HG03135 (cell line): ENCODE results near the gene RBMS1.

ENCODE experiments used
- ATAC-seq: cut with Tn5 transposase; IDR thresholded peaks from one replicate; pipeline ENCODE4 v1.9.1; 2021; ENCODE audit warnings: mild to moderate bottlenecking, moderate library complexity; ENCODE audit not compliant: unreplicated experiment

Gene RBMS1

DNA sequence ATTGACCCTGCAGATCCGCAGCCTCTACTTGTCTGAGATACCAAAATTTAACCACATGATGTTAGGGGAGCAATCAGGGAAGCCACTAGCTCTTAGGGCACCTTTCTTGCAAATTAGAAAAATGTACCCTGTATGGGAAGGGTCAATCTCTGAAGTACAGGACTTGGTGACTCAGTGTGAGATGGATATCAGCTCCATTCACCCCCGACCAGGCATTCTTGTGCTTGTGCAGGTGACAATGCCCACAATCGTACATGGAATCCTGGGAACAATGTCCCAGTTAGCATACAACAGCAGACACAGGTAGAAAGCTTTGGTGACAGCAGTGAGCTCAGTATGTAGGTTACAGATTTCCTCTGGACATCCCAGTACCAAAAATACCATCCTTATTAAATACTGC is 155.9 kb downstream of the RBMS1 start:
- ATAC-seq, result no peak

DNA sequence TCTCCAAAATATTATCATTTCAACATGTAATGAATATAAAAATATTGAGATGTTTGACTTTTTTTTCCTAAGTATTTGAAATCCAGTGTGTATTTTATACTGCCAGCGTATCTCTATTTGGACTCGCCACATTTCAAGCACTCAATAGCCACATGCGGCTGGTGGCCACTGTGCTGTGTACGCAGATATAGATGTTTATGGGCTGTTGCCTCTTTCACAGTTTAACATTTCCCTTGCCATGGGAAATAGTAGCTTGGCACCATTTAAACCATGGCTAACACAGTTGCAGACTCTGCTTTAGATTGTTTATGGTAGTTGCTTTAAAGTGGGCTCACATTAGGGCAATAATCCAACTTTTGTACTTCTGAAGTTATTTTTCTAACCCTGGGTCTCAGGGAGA is 157.0 kb downstream of the RBMS1 start:
- ATAC-seq, result no peak

DNA sequence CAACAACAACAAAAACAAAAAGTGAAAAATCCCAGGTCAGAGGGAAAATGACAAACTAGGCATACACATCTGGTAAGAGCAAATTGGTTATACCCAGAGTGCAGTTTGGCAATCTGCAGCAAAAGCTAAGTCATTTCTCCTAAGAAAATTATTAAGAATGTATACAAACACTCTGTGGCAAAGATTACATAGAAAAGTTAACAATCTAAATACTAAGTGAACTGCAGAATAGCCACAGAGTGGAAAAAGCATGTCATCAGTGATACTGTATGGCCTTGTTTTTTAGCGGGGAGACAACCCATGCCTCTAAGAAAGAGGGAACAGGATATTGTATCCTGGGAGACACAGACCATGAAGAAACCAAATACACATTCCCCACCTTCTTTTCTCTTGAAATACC is 157.5 kb downstream of the RBMS1 start:
- ATAC-seq, result no peak

DNA sequence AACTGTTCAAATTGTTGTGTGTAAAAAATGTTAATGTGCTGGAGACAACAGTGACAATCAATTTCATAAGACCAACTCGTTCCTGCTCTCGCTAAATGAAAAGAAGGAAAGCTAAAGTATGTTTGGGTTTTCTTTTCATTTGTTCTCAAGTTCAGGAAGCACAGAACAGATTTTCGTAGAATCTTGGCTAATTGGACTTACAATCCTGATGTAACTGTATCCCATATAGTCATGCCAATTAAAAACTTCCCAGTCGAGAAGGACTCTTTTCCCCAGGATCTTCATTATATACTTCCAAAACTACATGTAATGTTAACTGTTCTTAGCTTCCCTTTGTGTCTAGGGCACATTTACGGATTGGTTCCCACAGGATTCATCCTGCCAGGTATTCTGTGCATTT is 158.2 kb downstream of the RBMS1 start:
- ATAC-seq, result no peak

DNA sequence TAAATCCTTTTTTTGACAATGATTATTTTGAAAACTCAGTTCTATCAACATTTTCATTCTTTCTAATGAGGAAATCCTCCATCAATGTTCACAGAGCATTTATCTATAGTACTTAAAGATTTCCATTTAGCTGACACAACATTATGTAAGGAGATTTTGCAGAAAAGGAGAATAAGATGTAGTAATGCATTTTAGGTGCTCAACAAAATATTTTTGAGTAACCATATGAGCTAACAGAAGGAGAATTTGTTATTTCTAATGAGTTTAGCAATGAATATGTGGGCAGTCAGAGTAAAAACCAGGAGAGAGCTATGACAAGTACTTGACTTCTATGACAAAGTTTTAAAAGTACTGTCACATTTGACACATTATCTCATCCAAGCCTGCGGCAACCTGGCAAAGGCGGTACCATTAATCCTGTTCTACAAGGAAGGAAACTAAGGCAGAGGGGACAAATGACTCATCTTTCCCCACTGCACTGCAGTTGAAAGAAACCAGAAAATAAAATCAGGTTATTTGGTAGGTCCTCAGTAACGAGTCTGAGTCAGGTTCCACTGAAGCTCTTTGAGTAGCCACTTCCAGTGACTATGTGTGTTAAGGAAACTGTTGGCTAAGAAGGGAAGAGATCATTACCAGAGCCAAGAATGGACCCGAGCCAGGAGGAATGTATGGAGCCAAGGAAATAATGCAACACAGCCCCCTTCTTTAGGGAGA is 159.4 kb downstream of the RBMS1 start:
- no peak for ATAC-seq

DNA sequence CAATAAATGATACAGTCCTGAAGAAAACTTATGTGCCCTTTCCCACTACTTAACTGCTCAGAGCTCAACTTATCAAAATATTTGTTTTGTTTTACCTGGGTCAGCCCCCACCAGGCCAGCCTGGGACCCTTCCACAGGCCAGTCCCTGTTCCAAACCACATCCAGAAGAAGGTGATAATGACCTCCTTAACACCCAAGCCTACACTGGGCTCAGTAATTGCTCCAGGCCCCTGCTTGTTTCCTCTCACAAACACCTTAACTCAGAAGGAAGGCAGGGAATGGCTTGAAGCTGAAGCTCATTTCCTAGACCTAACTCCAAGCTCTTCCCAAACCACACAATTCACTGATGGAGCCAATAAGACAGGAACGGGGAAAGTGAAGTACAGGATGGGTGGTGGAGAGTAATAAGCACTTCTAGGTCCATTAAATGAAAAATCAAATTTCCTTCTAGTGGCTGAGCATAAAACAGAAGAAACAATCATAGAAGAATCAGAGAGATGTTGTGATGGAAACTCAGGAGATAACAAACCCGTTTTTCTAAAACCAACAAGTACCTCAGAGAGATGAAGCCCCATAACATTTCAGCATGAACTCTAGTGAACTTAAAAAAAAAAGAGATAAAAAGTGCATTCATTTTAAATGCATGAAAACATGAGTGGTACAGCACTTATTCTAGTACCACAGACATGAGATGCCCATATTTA is 160.1 kb downstream of the RBMS1 start:
- ATAC-seq, result no peak

DNA sequence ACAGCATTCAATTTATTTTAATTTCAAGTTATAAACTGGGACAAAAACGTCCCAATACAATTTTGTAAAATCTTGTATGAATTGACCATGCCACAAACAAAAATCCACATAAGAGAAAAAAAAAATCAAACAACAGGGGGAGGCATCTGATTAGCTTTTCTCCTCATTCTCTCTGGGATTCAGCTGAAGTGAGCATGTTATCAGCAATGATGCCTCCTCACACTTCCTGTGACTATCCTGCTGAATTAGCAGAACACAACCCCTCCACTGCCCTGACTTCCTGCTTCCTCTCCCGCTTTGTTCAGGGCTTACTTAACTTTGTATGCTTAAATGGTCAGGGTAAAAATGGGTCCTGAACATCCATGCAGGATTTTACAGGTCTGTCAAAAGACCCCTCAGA is 161.3 kb downstream of the RBMS1 start:
- no peak for ATAC-seq

DNA sequence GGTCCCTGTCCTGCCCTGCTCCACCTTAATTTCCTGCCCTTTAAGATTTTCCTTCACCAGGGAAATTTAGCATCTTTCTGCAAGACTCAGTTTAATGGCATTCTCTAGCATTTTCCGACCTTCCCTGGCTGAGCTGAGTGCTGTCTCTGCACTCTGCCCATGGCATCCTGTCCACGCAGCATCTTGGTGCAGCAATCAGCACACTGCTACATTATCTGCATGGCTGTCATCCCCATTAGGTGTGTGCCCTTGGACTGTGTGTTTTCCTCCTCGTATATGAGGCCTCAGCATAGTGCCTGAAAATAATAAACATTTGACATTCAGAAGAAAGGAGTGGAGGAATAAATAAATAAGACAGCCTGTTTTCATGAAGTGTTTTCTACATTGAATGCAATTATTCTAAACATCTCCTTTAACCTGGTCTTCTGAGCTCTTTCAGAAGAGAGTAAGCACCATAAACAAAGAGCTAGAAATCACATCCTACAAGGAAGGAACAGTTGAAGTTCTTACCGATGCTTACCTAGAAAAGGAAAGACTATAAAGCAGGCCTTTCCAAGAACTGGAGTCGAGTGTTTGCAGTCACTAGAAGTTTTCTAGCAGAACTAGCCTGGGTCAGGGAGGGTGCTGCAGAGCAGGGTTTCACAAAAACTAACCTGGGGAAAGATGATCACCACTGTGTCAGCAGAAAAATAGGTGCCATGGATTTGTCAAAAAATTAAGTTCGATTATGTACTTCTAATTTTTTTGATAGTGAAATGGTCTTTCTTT is 162.2 kb downstream of the RBMS1 start:
- no peak for ATAC-seq

DNA sequence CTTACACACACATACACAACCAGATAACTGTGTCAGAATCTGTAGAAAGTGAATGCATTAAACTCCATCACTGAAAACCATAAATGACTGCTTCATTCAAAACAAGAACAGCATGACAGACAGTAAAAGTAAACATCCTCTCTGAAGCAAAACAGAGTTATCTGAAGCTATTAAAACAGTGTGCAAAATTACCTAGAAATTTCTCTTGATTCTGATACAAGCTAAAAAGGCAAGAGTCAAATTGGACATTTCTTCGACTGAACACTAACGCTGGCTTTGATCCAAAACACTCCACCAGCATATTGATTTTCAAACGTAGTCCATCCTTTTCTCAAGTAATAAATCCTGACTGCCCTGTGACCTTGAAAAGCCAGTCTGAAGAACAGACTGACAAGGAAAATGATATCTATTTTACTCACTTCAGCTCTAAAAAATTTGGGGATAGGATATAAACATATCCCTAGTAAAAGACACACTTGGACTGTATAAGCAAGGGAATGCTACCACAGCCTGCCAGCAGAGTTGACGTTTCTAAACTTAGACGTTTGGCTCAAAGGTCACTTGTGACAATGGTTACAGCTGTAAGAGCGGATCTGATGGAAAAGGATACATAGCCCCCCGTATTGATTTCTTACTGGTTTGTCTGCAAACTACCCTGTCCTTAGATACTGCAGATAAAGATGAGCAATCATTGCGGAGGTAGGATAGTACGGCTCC is 164.6 kb downstream of the RBMS1 start:
- ATAC-seq, result no peak

DNA sequence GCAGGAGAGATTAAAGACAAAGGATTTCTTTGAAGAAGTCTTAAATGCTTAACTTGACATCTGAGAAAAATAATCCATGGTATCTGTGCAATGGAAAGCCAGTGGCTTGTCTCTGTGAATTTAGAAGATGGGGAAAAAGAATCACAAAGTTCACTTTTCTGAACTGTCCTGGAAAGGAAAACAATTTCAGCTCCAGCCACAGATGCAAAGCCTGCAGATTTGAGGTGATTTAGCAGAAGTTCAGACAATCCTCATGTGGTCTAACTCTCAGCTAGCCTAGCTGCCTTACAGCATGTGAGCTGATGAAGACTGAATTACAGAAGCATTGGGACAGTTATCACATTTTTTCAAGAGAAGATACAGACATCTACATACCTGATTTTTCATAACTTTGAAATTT is 166.8 kb downstream of the RBMS1 start:
- ATAC-seq, result no peak

DNA sequence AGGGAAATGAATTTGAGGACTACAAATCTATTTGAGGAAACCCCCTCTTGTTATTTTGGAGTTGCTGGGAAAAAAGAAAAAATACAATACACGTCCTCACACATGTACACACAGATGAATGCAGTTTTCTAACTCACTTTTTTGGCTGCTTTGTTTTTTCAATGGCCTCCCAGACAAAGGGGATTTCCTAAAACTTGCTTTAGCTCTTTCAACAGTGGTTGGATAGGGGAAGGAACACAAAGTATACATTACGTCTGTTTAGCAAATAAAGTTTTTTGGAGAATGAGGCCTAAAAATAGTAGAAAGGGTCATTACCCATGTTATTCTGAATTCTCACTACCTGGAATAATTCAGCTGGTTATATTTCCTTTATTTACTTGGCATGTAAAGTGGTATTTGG is 168.2 kb downstream of the RBMS1 start:
- ATAC-seq, result no peak

DNA sequence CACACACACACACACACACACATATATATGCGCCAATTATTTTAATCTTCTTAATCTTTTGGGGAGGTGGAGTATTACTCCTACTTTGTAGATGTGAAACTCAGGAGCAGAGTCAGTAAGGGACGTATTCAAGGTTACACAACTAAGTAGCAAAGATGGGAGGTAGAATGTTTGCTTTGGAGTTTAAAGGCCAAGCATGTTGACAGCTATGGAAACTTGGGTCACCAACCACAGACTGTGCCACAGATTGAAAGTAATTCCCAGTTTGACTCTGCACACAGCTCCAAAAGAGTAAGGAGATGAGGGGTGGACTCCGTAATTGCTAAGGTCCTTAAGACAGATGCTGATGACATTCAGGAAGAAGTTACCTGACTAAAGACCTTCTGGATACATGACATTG is 168.7 kb downstream of the RBMS1 start:
- ATAC-seq, result no peak

DNA sequence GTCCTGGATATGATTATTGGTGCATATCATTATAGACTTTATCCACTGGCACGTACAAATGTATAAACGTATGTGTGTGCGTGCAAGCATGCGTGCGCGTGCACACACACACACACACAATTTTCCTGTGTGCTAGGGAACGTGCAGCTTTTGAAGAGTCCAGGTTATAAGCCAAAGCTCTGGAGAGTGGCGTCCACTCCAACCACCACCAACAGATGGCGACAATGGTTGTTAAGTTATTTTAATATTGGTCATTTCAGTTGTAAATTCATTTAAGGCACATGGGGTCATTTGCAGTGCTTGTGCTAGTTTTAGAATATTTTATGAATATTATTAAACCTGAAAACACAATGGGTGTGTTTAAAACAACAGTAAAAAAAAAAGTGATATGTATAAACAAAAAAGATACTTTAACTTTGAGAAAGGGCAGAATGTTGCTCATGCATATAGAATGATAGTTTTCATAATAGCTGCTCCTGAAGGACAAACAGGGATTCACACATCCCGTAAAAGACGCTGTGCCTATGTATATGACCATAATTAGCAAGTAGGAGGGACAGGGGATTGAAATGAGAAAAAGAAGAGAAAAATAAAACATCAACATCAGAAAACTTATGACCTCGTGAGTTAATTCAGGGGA is 169.3 kb downstream of the RBMS1 start:
- no peak for ATAC-seq

DNA sequence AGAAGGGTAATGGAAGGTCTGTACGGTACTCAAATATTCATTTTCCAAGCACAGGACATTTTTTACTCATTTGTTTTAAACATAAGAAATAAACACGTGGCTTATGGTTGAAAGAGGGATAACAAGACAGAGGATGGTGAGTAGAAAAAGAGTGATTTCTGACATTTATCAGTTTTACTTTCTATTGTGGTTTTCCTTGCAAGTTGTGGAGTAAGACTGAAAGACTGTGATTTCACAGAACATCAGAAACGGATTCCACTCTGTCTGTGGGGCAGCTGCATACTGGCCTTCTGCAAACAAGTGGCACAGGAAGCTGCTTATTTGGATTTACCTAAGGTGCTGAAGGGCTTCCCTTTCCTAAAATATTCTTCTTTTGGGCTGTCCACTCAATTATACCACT is 171.3 kb downstream of the RBMS1 start:
- ATAC-seq, result no peak

DNA sequence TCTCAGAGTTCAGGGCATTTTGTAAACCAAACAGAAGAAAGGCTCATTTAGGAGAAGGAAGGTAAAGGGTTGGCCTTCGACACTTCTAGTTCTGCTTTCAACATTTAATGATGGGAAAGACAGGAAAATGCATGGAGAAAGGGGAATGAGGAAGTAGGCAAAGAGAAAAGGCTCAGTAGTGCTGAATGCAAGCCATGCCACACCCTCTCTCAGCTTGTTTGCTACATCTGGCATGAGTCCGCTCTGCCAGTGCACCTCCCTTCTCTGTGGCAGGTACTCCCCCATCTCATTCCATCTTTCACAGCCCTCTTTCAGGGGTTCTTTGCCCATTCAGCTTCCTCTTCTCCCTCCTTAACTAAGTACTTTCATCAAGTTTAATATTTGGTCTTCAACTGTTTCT is 172.6 kb downstream of the RBMS1 start:
- ATAC-seq, result no peak

DNA sequence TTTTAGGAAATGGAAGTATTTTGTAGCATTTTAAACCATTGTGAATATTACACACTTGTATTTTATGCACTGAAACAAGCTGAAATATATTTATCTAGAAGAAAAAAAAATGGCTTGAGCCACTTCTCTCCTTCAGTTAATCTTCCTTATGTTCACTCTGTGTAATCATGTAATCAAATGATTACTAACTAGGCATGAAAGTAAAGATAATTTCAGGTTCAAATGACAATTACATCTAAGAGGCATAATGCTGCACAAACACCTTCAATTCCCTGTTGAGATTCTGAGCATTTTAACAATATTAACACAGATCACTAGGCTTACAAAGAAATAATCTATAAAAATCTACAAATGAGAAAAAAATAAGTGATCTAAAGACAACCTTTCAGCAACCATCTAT is 173.9 kb downstream of the RBMS1 start:
- ATAC-seq, result no peak

DNA sequence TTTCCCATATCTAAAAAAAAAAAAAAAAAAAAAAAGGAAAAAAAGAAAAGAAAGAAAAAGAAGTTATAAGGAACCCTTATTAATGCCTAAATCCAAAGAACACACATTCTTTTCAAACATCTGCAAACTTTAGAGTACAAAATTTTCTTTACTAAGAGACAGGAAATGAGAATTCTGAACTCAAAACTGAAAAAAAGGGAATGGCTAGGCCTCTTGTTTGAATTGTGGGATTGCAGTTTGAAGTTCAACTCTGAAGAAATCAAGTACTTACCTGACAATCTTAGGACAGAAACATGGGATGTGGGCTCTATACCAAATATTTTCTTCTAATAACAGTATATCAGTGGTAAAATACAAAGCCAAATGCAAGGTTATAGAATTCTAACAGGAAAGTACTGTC is 175.4 kb downstream of the RBMS1 start:
- ATAC-seq, result no peak

DNA sequence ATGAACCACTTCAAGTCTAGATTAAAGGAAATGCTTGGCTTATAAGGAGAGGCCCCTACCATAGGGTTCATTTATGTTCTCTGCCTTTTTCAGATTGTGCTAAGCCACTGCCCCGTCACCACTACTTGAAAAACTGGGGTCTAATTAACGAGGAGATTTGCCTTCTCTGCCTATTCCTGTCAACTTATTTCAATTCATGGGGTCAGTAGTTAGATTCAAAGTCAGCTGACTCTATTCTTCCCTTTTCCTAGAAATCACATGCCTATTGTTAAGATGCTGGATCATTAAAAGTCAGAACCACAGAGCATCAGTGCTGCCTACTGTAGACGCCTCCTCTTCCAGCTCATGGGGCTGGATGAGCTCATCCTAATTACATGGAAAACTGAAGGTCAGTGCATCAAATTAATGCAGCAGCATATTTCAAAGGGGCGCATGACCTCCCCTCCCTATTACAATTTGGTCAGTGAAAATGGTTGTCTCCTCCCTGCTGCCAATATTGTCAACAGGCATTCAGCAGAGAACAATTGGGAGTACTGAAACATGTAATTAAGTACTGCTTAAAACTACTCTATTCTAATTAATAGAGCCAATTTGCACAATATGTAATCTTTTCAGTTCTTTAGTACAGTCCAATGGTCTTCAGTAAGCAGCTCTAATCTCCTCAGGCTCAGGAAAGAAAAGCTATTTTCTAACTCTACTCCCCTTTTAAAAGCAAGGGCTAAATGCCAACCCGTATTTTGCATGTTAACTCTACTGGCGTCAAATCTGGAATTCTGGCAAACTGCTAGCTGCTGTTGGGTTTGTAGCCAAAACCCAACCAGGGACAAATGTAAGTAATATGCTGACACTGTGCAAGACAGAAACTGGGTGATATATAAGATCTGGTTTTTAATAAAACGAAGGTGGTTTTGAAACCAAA is 176.2 kb downstream of the RBMS1 start:
- no peak for ATAC-seq

DNA sequence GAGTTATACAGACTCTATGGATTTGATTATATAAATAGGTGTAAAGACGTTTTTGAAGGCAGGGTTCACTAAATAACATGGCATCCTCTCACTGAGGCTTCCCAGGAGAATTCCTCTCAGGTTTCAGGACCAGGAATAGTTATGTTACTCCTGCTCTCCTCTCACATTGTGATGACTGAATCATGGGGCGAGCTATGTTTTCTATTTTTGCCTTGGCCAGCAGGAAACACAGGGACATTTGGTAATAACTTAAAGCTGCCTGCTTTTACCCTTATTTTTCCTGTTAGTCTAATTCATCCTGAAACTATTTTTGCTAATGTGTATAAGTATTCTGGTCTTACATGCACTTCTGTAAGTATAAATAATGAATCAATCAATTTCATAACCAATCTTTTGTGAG is 178.3 kb downstream of the RBMS1 start:
- ATAC-seq, result no peak
